Ovary (tissue), 3 donors: Measurements from ENCODE around the gene EYA2.

ENCODE experiments used
- CTCF ChIP-seq, 3 donors: fragments of 450-650 bp in 2 of 3; fragments of 200-600 bp in 1 of 3; IDR thresholded peaks; one replicate each; pipeline versions ENCODE4 v1.5.1 to v1.8.0; 2016 to 2022; ENCODE audit warnings: antibody characterized with exemption in 3 of 3, mild to moderate bottlenecking in 1 of 3
- POLR2A ChIP-seq: fragments of 450-650 bp; IDR thresholded peaks from one replicate; pipeline ENCODE4 v1.6.1; 2017; ENCODE audit warnings: antibody characterized with exemption, mild to moderate bottlenecking, moderate library complexity
- donor health status: DM: no; HTN: no; CAD: no.

GRCh38 chr20:47043086-47043485 is 148.4 kb downstream of the EYA2 start:
- TF ChIP-seq POLR2A (no peak), CTCF (IDR thresholded peaks at IDR 0.05) (no peak)
